ENCODE data around the gene TUBB6. TPM values are rescaled to one million over a fixed set of nuclear protein-coding genes. Genes with fewer than 3 reads are reported as not detected.

TUBB6 gene
- total and polyA plus RNA-seq, 12 donors: 15.7 to 90.8 (median 39.5) TPM

DNA sequence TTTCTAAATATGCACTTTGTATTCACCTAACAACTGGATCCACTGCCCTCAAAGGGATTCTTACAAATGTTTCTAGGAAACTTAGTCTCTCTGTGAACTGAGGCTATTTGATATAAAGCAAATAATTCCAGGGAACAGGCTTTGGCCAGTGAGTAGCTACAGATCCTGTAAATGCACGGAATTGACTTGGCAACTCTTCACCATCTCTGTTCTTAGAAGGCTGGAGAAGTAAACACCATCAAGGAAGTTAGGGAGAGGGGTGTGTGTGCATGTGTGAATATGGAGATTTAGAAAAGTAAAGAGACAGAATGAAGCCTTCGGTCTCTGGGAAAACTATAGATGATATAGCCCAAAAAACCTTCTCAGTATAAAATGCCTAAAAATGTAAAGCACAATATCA lies 43.2 kb upstream of the TUBB6 start:
- intact Hi-C loops (cut with DNase I): no loop called here
- no peak for TF ChIP-seq POLR2A (IDR thresholded peaks at IDR 0.05)
- TF ChIP-seq CTCF (IDR thresholded peaks at IDR 0.05): no peak
- no peak for DNase-seq
- no peak overlapping the region for H3K4me3 ChIP-seq
- no peak overlapping the region for H3K27ac ChIP-seq
- H3K9me3 ChIP-seq (replicated peaks in 1 of 3): no peaks in the 10 kb centered on the region
- no peaks in the 10 kb centered on the region for H3K4me1 ChIP-seq (replicated peaks in 1 of 2)
- WGBS, 4 donors: 79 to 87% (median 81%) methylated on average over 2 of the region's 2 CpGs
- H3K27me3 ChIP-seq: no peaks in the 10 kb centered on the region
- H3K36me3 ChIP-seq (replicated peaks in 1 of 2): no peaks in the 10 kb centered on the region

GRCh38 chr18:12271376-12272235 lies 36.4 kb upstream of the TUBB6 start:
- H3K4me3 ChIP-seq: peak overlapping the region in 1 of 4 donors; percentile 57
- DNase-seq: peak; percentile 59 to 82 (median 71)
- peak overlapping the region in 2 of 5 donors; percentile 23 to 57 for H3K27ac ChIP-seq
- TF ChIP-seq CTCF (IDR thresholded peaks at IDR 0.05): peak; percentile 48 to 73 (median 63)
- no peak for TF ChIP-seq POLR2A (IDR thresholded peaks at IDR 0.05)
- 18 to 26% (median 21%) methylated on average over 37 to 51 of the region's 51 CpGs for WGBS, 4 donors
- intact Hi-C loops (cut with DNase I): no loop called here
- H3K27me3 ChIP-seq: peaks cover 3% of the 10 kb centered on the region
- no peaks in the 10 kb centered on the region for H3K36me3 ChIP-seq (replicated peaks in 1 of 2)
- no peaks in the 10 kb centered on the region for H3K9me3 ChIP-seq (replicated peaks in 1 of 3)
- H3K4me1 ChIP-seq (replicated peaks in 1 of 2): no peaks in the 10 kb centered on the region

DNA sequence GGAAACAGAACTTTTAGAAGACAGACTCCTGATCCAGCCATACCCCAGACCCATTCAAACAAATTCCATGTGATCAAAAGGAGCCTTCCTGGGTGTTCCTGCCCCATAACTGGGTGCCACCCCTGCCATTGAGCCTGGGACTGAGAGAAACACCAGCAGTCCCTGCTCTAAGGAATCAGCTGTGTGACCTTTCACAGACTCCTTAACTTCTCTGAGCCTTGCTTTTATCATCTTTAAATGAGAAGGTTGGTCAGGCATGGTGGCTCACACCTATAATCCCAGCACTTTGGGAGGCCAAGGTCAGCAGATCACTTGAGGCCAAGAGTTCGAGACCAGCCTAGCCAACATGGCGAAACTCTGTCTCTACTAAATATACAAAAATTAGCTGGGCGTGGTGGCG lies 33.2 kb upstream of the TUBB6 start:
- WGBS, 4 donors: 93 to 97% (median 94%) methylated on average over 4 of the region's 4 CpGs
- Histone ChIP-seq H3K27ac (no peak overlapping the region), H3K4me3 (no peak overlapping the region), H3K9me3 (replicated peaks in 1 of 3) (no peaks in the 10 kb centered on the region), H3K4me1 (replicated peaks in 1 of 2) (peaks cover 0 to 6% of the 10 kb centered on the region in 2 donors), H3K36me3 (replicated peaks in 1 of 2) (no peaks in the 10 kb centered on the region), H3K27me3 (peaks cover 7% of the 10 kb centered on the region)
- intact Hi-C loops (cut with DNase I): no loop called here
- no peak for TF ChIP-seq CTCF (IDR thresholded peaks at IDR 0.05)
- TF ChIP-seq POLR2A (IDR thresholded peaks at IDR 0.05): no peak
- DNase-seq: no peak

- no peak for DNase-seq
- H3K27me3 ChIP-seq: peaks cover 7% of the 10 kb centered on the region
- no peak overlapping the region for H3K4me3 ChIP-seq
- TF ChIP-seq CTCF (IDR thresholded peaks at IDR 0.05) (no peak), POLR2A (IDR thresholded peaks at IDR 0.05) (no peak)
- no peaks in the 10 kb centered on the region for H3K9me3 ChIP-seq (replicated peaks in 1 of 3)
- WGBS, 4 donors: 66 to 72% (median 71%) methylated on average over 14 to 26 of the region's 26 CpGs
- intact Hi-C loops (cut with DNase I): no loop called here
- H3K27ac ChIP-seq: no peak overlapping the region
- no peaks in the 10 kb centered on the region for H3K36me3 ChIP-seq (replicated peaks in 1 of 2)
- H3K4me1 ChIP-seq (replicated peaks in 1 of 2): peaks cover 0 to 6% of the 10 kb centered on the region in 2 donors
Observed at GRCh38 chr18:12276736-12277554, 31.1 kb upstream of the TUBB6 start.
